HG03575 (cell line): Measurements from ENCODE around the gene ZP1.
"Not testable (repeated sequence)": the region's sequence is repeated elsewhere in the genome, so short reads cannot be mapped to it uniquely, and the experiment has no call there.

ENCODE experiments used
- ATAC-seq: cut with Tn5 transposase; IDR thresholded peaks from one replicate; pipeline ENCODE4 v1.9.1; 2021; ENCODE audit not compliant: unreplicated experiment, insufficient number of reproducible peaks, low FRiP score; ENCODE audit errors: extremely low read depth

ZP1 gene, protein sequence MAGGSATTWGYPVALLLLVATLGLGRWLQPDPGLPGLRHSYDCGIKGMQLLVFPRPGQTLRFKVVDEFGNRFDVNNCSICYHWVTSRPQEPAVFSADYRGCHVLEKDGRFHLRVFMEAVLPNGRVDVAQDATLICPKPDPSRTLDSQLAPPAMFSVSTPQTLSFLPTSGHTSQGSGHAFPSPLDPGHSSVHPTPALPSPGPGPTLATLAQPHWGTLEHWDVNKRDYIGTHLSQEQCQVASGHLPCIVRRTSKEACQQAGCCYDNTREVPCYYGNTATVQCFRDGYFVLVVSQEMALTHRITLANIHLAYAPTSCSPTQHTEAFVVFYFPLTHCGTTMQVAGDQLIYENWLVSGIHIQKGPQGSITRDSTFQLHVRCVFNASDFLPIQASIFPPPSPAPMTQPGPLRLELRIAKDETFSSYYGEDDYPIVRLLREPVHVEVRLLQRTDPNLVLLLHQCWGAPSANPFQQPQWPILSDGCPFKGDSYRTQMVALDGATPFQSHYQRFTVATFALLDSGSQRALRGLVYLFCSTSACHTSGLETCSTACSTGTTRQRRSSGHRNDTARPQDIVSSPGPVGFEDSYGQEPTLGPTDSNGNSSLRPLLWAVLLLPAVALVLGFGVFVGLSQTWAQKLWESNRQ

GRCh38 chr11:60866911-60867870 lies at the start of gene ZP1:
TSS of gene ZP1 (plus strand) at chr11:60867542. CDS start at chr11:60867562, 20 bp downstream.
- ATAC-seq: no peak

DNA sequence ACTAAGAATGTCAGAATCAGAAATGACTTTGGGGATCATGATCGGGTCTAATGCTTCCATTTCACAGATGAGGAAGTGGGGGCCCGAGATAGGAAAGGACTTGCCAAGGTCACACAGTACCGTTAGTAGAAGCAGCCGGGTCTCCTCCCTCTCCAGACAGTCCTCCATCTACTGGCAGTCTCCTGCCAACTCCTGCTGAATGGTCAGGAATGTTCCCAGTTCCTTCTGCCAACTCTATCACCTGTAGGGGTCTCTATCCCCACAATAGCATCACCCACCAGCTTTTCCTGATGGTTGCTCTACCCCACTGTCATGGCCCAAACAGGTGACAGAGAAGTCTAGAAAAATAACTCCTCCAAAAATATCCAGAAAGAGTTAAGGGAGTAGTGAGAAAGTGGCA lies 49.3 kb upstream of the ZP1 start:
- no peak for ATAC-seq

DNA sequence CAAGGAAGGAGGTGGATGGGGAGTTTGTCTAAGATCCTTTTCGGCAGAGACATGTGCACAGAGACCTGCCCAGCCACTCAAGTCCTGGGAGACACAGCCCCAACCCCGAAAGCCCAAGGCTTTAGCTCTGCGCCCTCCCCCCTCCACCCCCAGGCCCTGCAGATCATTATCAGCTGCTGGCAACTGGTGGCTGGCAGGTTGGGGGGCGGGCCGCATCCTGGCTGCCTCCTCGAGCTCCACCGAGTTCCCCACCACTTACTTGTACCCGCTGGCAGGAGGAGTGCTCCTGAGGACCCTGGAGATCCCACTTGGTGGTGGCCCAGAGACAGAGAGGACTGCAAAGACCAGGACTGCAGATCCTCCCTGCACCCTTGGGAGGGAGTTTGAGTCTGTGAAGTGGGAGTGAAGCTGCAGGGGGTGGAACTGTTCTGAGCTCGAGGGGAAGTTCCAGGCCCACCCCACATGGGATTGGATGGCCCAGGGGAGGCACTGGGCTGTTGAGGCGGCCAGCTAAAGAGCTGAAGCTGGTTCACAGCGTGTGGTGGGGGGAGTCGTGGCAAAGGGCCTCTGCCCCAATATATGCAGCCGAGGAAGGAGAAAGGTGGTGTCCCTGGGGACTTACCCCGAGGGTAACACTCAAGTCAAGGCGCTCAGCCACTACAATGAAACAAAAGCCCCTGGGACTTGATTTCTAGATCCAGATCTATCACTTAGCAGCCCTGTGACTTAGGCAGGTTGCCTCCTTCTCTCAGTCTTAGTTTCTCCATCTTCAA lies 45.3 kb upstream of the ZP1 start:
- ATAC-seq: no peak

- ATAC-seq: not testable (repeated sequence)
Observed at GRCh38 chr11:60823745-60824306, 43.5 kb upstream of the ZP1 start.

DNA sequence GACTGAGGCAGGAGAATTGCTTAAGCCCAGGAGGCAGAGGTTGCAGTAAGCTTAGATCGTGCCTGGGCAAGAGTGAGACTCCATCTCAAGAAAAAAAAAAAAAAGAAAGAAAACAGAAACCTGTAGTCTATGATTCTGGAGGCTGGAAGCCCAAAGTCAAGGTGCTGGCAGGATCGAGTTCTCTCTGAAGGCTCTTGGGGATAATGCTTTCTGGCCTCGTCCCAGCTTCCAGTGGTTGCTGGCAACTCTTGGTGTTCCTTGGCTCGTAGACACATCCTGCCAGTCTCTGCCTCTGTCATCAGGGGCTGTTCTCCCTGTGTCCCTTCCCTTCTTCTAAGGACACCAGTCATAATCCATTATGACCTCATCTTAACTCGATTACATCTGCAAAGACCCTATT lies 42.2 kb upstream of the ZP1 start:
- no peak for ATAC-seq

DNA sequence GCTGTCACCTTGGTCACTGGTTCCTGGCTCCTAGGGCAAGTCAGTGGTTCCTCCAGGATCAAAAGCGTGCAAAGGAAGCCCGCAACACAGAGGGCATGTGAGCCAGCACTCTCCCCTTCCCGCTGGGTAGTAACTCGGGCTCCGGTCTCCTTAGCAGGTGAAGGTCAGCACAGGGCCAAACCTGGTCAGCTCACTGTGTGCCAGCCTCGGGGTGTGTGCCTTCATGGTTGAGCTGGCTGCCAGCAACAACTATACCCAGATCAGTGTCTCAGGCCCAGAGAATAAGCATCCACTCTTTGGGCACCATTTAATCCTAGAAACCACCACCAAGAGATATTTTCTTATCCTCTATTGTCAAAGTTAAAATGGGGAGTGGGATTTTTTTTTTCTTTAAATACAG lies 41.6 kb upstream of the ZP1 start:
- ATAC-seq: no peak

- ATAC-seq: no peak
Observed at GRCh38 chr11:60830478-60831142, 36.7 kb upstream of the ZP1 start.

- ATAC-seq: no peak
Observed at GRCh38 chr11:60831143-60831500, 36.2 kb upstream of the ZP1 start.

- no peak for ATAC-seq
Observed at GRCh38 chr11:60831501-60832079, 35.8 kb upstream of the ZP1 start.

DNA sequence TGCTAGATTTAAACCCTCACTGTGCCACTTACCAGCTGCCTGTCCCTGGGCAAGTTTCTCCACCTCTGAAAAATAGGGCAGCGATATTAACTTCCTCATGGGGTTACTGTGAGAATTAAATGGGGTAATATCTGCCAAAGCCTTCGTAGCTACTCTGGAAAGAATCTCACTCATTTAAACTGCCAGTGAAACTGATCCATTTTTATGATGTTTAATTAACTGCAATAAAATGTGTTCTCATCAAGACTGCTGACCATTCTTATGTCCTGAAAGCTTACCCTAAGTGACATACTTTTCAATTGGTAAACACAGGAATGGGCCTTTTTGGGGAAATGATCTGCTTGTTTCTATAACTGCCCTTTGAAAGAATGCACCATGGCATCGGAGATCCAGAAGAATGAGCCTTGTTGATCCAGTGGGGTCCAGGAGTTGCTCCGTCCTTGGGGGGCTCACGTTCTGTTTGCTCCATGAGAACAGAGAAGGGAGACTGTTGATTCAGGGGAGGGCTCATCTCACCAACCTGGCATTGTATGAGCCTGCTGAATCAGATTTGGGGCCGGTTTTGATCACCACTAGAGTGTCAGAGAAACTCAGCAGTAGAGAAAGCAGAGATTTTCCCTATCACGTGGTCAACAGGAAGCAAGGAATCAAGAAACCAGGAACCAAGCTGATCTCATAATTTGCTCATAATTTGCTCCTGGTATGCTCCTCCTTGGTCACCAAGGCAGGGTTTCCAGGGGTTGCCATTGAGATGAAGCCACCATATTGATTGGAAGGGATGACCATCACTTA lies 32.4 kb upstream of the ZP1 start:
- ATAC-seq: no peak

- no peak for ATAC-seq
Observed at GRCh38 chr11:60835534-60835846, 31.9 kb upstream of the ZP1 start.

DNA sequence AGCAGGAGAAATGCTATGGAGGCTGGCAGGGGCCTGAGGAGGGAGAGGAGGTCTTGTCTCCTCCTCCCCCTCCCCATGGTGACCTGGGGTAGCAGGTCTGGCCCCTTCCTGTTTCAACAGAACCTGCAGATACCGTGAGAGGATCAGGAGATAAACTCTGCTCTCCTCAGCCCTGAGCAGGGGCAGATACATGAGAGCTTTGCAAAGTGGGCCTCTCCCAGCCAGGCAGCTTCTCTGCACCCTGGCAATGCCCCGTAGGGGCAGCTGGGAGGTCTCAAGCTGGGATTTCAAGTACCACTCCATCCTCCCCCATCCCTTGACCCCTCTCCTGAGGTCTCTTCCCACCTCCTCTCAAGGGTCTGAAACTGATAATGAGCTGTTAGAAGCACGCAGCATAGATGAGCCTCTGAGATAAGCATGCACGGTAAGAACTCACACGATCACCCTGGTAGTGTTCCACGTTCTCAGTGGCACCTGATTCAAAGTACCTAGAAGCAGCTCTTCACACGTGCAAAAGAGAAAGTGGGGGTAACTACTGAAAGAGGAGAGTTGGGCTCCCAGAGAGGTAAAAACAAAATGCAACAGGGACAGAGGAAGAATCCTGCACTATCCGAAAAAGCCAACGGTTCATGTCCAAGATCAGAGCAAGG lies 30.4 kb upstream of the ZP1 start:
- ATAC-seq: no peak

DNA sequence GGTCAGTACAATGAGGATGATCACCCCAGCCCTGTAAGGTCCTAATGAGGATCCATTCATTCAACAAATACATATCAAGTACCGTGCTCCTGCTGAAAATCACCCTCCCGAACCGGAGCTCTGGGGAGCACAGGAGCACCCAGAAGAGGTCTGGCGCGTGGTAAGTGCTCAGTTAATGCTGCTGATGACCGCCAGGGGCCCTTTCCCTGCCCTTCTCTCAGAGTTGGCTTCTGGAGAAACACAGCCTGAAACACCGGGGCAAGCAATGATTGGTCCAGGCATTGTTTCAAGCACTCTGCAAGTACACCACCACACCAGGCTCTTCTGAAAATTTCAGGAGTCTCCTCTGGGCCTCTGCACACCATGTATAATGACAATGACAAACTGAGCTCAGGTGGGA lies 29.2 kb upstream of the ZP1 start:
- ATAC-seq: no peak

GRCh38 chr11:60840470-60841430 lies 26.6 kb upstream of the ZP1 start:
- ATAC-seq: no peak

GRCh38 chr11:60841797-60842667 lies 25.3 kb upstream of the ZP1 start, which contains the start of gene CCDC86:
TSS of gene CCDC86 (plus strand) at chr11:60842113. CDS start at chr11:60842125, 12 bp downstream.
- ATAC-seq: no peak
